NT2/D1 (cell line): ENCODE measurements around the gene ATP4B.

ENCODE experiments used
- DNase-seq: peaks from one replicate; pipeline ENCODE4 v3.0.0-alpha.2; 2011; ENCODE audit warnings: low read depth, low spot score
- H3K27me3 ChIP-seq: 2 replicates; pipeline ENCODE4 v1.6.0; 2011; ENCODE audit warnings: mild to moderate bottlenecking; ENCODE audit not compliant: insufficient read length, insufficient read depth
- H3K36me3 ChIP-seq: 2 replicates; pipeline ENCODE4 v1.6.1; 2011; ENCODE audit warnings: mild to moderate bottlenecking, low read length, mixed read lengths; ENCODE audit not compliant: insufficient read depth, insufficient read length
- H3K4me1 ChIP-seq: 2 replicates; pipeline ENCODE4 v1.5.1; 2011; ENCODE audit not compliant: insufficient read depth, insufficient read length
- H3K4me3 ChIP-seq: 2 replicates; pipeline ENCODE4 v1.5.1; 2011; ENCODE audit warnings: low read depth; ENCODE audit not compliant: insufficient read length
- H3K9ac ChIP-seq: 2 replicates; pipeline ENCODE4 v1.6.0; 2011; ENCODE audit warnings: low read depth; ENCODE audit not compliant: insufficient read length
- H3K9me3 ChIP-seq: 2 replicates; pipeline ENCODE4 v1.5.1; 2011; ENCODE audit warnings: mild to moderate bottlenecking, low read length; ENCODE audit not compliant: insufficient read depth
- SUZ12 ChIP-seq: IDR thresholded peaks from 2 replicates; pipeline ENCODE4 v1.6.1; 2011; ENCODE audit not compliant: insufficient read length, insufficient read depth; ENCODE audit errors: extremely low read depth
- YY1 ChIP-seq: IDR thresholded peaks from 2 replicates; pipeline ENCODE4 v1.6.1; 2011; ENCODE audit not compliant: insufficient read length, insufficient read depth
- ZNF274 ChIP-seq: IDR thresholded peaks from 2 replicates; pipeline ENCODE4 v1.6.1; 2011; ENCODE audit warnings: mild to moderate bottlenecking, low read depth, low read length

The ATP4B gene

GRCh38 chr13:113668491-113668971 lies 10.5 kb upstream of the ATP4B start:
- no peak overlapping the region for H3K4me3 ChIP-seq
- no peaks in the 10 kb centered on the region for H3K4me1 ChIP-seq
- TF ChIP-seq SUZ12, result no peak
- no peak for TF ChIP-seq ZNF274
- TF ChIP-seq YY1, result no peak
- H3K9ac ChIP-seq, result no peak overlapping the region
- no peaks in the 10 kb centered on the region for H3K9me3 ChIP-seq
- H3K27me3 ChIP-seq, result no peaks in the 10 kb centered on the region
- no peaks in the 10 kb centered on the region for H3K36me3 ChIP-seq
- DNase-seq, result no peak

GRCh38 chr13:113667771-113668490 lies 9.9 kb upstream of the ATP4B start:
- Histone ChIP-seq H3K9ac (no peak overlapping the region), H3K9me3 (no peaks in the 10 kb centered on the region), H3K27me3 (no peaks in the 10 kb centered on the region), H3K4me1 (no peaks in the 10 kb centered on the region), H3K36me3 (no peaks in the 10 kb centered on the region), H3K4me3 (no peak overlapping the region)
- DNase-seq, result no peak
- no peak for TF ChIP-seq YY1

DNA sequence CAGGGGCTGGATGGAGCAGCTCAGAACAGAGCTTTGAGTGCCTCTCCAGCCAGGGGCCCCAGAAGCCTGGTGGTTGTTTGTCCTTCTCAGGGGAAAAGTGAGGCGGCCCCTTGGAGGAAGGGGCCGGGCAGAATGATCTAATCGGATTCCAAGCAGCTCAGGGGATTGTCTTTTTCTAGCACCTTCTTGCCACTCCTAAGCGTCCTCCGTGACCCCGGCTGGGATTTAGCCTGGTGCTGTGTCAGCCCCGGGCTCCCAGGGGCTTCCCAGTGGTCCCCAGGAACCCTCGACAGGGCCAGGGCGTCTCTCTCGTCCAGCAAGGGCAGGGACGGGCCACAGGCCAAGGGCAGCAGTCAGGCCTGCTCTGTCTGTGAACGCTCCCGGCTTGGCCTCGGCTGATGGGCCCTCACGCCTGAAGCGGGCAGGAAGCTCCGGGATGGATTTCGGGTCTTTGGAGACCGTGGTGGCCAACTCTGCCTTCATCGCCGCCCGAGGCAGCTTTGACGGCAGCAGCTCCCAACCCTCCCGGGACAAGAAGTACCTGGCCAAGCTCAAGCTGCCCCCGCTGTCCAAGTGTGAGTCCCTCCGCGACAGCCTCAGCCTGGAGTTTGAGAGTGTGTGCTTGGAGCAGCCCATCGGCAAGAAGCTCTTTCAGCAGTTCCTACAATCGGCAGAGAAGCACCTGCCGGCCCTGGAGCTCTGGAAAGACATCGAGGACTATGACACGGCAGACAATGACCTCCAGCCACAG lies 9.1 kb upstream of the ATP4B start, which contains the start of gene GRK1:
TSS of gene GRK1 (plus strand) at position 269 of the 751 bp plus-strand sequence. CDS start at position 437, 168 bp downstream.
- no peak within 1 kb of the TSS for H3K9ac ChIP-seq
- H3K36me3 ChIP-seq, result no peaks in the 10 kb centered on the region
- no peaks in the 10 kb centered on the region for H3K27me3 ChIP-seq
- H3K4me1 ChIP-seq, result no peaks in the 10 kb centered on the region
- DNase-seq, result no peak
- TF ChIP-seq SUZ12 (no peak), ZNF274 (no peak), YY1 (no peak)
- no peak within 1 kb of the TSS for H3K4me3 ChIP-seq
- peaks cover 4% of the 10 kb centered on the region; the same call in 1 of the 2 replicates for H3K9me3 ChIP-seq

- DNase-seq, result no peak
- H3K36me3 ChIP-seq, result no peaks in the 10 kb centered on the region
- TF ChIP-seq YY1 (no peak), ZNF274 (no peak), SUZ12 (no peak)
- H3K4me3 ChIP-seq, result no peak overlapping the region
- H3K9me3 ChIP-seq, result peaks cover 12% of the 10 kb centered on the region
- no peaks in the 10 kb centered on the region for H3K27me3 ChIP-seq
- no peaks in the 10 kb centered on the region for H3K4me1 ChIP-seq
- H3K9ac ChIP-seq, result no peak overlapping the region
These were observed 8.3 kb upstream of the ATP4B start for GRCh38 chr13:113666329-113666670.

- no peak for DNase-seq
- Histone ChIP-seq H3K4me3 (no peak overlapping the region), H3K27me3 (no peaks in the 10 kb centered on the region), H3K9me3 (peaks cover 18% of the 10 kb centered on the region), H3K36me3 (no peaks in the 10 kb centered on the region), H3K9ac (no peak overlapping the region), H3K4me1 (no peaks in the 10 kb centered on the region)
- TF ChIP-seq YY1, result no peak
- no peak for TF ChIP-seq ZNF274
- no peak for TF ChIP-seq SUZ12
These were observed 7.8 kb upstream of the ATP4B start for GRCh38 chr13:113665597-113666328.

DNA sequence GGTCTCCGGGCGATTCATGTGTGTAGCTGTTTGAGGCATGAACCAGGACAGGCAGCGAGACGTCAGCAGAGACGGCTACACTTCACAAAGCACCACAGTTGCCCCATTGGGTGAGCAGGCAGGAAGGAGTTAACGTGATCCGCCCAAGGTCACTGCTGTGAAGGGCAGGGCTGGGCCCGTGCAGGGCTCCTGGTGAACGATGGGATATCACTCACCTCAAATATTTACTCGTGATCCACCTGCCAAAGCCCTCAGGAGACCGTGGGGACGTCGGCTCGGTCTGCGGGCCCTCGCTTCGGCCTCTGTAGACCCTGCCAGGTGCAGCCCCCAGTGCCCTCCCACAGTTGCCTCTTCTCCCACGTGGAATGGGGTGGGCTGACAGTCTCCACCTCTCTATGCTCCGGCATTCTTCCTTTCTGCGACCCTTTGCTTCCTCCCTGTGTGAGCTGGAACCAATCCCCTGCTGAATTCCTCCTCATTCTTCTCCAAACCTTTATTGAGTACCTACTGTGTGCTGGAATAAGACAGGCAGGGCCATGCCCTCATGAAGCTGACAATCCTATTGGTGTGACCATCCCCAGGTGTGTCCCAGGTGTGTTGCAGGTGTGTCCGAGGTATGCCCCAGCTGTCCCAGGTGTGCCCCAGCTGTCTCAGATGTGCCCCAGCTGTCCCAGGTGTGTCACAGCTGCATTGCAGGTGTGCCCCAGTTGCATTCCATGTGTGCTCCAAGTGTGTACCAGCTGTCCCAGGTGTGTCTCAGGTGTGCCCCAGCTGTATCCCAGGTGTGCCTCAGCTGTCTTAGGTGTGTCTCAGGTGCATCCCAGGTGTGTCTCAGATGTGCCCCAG lies 7.0 kb upstream of the ATP4B start:
- no peak overlapping the region for H3K9ac ChIP-seq
- H3K36me3 ChIP-seq, result no peaks in the 10 kb centered on the region
- no peaks in the 10 kb centered on the region for H3K4me1 ChIP-seq
- no peaks in the 10 kb centered on the region for H3K27me3 ChIP-seq
- H3K9me3 ChIP-seq, result peaks cover 18% of the 10 kb centered on the region
- no peak for DNase-seq
- no peak for TF ChIP-seq ZNF274
- TF ChIP-seq SUZ12, result no peak
- TF ChIP-seq YY1, result no peak
- H3K4me3 ChIP-seq, result no peak overlapping the region
